GM04504 (cell line): ENCODE data around the gene HOXC9.
A peak's percentile ranks its signal among the peaks of the same experiment; 100 is the strongest.

Source experiments
- DNase-seq: peaks from one replicate; pipeline ENCODE4 v3.0.0-alpha.2; 2012; ENCODE audit warnings: low read depth

Gene HOXC9

DNA sequence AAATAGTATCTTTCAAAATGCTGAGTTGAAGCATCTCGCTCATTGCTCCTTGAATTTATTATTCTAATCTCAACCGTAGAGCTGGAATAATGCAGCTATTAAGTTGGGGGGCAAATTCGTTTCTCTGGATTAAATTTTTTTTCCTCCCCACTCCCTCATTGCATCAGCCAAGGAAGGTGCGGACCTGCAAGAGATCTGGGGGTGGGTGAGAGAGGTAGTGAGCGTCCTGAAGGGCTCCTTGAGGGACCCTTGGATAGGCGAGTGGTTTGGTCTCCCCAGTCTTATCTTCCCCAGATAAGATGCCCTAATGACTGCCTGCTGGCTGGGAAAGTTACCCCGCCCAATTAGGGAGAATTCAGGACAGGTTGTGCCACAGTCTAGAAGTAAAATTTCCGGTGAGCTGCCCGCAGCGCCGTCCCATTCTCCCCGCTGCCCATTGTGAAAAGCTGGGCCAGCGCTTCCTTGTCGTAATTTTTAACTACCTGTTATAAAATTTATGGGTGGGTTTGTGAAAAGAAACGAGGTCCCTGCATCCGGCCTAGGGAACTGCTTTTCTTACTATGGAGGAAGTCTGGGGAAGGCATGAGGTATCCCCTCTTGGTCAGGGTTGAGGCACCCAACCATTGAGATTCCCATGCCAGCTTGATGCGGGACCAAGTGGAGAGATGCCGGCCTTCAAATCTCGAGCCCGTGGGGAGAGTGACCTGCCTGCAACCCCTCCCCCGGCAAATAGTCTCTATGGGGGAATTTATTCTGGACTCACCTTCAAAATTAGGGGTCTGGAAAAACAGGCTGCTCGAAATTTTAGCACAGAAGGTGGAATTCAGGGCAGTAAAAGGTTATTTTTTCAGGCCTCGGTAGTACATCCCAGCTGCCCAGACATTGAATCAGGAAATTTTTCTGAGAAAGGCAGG is 15.3 kb downstream of the HOXC9 start:
- no peak for DNase-seq

DNA sequence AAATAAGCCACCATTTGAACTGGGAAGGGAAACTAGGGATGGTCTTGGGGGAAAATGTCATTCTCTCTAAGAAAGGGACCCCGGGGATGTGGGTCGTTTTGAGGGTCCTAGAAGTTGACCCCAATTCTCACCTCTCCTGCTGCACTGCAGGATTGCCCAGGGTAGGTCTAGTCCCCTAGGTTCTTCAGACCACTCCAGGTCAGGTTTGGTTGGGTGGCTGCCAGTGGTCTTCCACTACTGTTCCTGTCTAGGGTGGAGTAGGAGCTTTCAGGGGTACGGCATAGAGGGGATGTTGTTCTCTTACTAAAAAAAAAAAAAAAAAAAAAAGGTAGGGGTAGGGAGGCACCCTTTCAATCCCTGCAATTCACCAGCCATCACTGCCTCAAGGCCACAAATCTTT is 16.1 kb downstream of the HOXC9 start:
- DNase-seq = no peak

DNA sequence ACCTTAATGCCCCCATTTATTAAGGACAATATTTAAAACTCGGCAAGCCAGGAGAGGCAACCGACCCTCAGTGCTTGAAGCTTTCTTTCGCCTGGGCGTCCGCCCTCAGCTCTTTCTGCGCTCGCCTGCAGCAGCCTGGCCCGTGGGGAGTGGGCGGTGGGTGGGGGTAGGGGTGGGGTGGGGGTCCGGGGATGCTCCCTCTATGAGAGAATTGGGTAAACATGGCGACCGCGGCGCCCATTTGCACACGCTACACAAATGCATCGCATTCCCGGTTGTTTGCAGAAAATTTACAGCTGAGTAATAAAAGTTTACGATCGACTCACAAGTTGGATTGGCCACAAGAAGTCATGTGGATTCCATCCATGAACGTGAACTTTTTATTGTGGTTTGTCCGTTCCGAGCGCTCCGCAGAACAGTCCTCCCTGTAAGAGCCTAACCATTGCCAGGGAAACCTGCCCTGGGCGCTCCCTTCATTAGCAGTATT is 16.6 kb downstream of the HOXC9 start:
- peak; percentile 85 for DNase-seq

DNA sequence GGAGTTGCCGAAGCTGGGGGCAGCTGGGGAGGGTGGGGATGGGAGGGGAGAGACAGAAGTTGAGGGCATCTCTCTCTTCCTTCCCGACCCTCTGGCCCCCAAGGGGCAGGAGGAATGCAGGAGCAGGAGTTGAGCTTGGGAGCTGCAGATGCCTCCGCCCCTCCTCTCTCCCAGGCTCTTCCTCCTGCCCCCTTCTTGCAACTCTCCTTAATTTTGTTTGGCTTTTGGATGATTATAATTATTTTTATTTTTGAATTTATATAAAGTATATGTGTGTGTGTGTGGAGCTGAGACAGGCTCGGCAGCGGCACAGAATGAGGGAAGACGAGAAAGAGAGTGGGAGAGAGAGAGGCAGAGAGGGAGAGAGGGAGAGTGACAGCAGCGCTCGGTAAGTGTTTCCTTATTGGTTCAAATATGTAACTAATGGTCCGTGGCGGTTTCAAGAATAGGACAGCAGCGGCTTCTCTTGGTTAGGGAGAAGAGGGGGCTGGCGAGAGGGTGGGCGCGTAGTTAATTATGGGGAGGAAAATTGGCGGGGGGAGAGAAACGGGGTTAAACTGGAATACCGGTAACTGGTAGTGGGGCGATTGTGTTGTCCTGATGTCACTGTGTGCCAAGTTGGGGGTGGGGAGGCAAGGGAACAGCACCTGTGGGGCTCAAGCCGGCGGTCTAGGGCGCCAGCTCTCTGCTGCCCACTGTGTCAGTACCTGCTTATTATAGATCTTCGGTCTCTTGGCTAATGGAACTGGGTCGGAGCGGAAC is 17.2 kb downstream of the HOXC9 start:
- no peak for DNase-seq

DNA sequence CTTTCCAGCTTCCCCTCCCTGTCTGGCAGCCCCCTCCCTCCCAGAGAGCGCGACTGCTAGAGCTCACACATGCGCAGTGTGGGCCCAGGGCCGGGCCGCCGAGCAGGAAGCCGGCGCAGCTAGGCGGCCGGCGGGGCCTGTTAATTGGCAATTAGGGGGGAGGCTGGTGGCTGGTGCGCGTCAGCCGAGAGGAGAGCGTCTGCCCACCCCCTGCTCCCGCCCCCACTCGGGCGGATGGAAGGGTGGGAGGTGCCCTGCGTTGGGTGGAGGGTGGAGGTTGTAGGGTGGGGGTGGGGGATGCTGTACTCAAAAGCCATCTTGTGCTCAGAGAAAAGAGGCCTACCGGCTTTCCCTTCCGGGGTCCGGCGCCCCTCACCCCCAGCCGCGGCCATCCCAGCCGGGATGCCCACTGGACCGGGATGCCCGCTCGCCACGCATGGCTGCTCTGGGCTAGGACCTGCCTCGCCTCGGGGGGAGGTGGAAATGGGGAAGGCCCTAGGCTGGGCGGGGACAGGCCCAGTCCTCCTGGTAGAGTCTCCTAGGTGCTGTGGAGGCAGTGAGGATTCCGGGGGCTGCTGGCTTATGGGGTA is 18.0 kb downstream of the HOXC9 start:
- peak; percentile 94 for DNase-seq

DNA sequence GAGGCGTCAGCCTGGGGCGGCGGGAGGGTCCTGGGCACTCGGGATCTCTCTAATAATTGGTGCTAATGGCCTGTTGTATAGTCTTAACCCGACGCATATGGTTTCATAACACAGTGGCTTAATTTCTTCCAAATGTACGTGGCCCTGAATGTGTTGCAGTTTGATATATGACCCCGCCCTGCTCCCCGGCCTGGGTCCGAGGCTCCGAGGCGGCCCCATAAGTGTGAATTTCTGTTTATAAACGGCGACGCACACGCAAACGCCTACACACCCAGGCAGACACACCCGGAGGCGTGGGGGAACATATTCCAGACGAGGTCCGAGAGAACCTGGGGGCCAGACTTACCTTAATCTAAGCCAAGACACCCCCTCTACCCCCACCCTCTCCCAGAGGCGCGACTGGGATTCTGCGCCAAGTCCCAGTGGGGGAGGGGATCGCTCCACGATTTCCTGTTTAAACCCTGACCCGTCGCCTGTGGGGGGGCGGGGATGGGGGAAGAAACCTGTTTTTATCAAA is 18.6 kb downstream of the HOXC9 start:
- no peak for DNase-seq

DNA sequence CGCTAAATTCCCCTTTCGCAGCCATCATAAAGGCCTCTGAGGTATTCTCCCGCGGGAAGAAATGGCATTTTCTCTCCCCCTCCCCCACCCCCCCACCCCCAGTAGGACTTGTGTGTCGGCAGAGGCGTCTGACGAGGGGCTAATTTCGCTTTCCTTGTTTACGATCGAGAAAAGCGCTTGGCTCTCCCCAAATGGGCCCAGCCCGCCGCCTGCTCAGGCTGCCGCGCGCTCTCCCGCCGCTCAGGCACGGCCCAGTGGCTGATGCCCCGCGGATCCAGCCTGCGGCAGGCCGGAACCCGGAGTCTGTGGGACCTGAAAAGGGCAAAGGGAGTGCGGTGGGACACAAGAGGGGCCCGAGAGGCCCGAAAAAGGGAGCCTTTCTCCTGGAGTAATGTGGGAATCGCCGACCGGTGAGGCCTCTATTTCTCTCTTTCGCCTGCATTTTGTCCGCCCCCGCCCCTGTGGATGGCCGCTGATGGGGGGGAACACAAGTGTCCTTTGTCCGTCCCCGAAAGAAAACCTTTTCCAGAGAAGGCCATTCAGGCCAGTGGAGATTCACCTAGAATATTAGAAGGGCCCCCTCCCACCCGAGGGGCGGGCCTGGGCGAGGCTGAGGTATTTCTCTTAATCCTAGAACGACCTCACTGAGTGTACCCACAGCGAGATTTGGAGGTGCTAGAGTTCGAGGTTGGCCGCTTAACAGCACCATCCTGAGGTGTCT is 19.3 kb downstream of the HOXC9 start:
- no peak for DNase-seq

DNA sequence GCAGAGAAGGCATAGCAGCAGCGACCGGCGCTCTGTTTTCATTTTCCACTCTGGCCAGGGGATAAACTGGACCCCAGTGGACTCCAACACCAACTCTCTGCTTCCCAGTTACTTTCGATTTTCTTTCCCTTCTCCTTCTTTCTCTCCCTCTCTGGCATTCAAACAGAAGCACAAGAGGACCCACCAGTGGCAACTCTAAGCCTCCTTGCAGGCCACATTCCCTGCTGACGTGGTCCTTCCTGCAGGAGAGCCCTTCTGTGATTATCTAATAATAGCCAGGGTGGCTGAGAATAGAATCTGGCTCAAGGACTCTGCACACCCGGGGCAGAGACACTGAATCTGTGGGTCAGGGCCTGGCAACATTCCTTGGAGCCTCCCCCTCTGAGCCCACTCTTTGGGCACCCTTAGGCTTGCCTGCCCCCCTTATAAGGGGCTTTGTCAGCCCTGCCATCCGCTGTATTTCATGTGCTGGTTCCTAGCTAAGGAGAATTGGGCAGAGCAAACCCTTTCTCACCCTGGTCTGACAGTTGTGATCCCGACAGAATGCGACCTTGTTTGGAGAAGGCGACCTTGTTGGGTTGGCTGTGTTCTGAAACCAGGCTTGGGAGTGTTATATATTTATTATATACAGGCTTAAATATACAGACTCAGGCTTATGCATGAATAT is 20.1 kb downstream of the HOXC9 start:
- DNase-seq = no peak

DNA sequence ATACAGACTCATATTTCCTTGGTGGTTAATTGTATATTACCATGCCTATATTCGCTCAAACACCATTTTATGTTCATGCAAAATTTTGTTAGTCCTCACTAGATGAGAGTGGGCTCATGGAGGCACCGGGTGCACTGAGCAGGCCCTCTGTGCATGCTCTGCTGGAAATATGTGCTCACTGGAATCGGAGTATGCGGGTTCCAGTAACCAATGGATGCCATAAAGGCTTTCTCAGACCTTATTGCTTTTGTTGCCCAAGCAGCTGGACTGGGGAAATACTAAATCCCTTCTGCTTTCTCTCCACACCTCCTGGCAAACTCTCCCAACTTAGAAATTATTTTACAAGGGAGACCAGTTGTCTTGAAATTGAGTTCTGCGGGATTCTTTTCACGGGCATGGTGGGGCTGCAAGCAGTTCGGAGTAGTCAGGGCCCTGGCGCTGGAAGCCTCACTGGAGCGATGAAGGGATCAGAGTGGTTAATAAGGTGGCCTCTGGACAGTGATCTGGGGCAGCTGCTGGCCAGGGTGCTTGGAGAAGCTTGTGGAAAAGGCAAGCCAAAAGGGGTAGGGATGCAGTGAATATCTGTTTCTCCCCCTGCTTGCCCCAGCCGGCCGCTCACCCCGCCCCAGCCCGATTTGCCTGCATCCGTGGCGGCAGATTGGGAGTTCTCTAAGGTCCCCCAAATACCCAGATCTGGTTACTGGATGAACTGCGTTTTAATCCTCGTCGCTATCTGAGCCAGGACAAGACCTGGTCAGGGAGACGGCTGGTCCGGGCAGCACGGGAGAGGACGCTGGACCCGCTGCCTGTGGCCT is 20.8 kb downstream of the HOXC9 start:
- no peak for DNase-seq

DNA sequence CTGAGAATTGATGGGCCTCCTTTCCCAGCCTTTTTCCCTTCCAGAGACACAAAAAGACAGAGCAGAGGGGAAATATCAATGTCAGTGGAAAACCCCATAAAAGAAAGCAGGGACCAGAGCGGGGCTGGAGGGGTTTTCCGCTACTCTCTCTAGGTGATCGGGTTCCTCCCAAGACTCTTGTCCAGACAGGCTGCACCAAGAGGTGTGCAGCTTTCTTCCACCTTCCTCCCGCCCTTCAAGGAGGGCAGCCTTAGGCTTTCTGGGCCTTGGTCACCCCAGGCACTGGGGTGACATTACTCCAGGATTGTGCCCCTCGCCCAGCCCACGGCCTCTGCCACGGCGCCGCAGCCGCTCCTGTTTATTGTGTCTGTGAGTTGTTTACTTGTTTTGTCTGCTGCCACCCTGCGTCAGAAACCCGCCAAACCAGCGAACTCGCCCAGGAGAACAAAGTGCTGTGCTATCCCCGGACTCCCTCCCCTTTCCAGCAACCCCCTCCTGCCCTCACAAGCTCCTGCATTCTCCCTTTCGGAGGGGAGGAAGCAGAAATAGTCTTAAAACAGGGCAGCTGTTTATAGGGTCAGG is 21.6 kb downstream of the HOXC9 start:
- DNase-seq = no peak

DNA sequence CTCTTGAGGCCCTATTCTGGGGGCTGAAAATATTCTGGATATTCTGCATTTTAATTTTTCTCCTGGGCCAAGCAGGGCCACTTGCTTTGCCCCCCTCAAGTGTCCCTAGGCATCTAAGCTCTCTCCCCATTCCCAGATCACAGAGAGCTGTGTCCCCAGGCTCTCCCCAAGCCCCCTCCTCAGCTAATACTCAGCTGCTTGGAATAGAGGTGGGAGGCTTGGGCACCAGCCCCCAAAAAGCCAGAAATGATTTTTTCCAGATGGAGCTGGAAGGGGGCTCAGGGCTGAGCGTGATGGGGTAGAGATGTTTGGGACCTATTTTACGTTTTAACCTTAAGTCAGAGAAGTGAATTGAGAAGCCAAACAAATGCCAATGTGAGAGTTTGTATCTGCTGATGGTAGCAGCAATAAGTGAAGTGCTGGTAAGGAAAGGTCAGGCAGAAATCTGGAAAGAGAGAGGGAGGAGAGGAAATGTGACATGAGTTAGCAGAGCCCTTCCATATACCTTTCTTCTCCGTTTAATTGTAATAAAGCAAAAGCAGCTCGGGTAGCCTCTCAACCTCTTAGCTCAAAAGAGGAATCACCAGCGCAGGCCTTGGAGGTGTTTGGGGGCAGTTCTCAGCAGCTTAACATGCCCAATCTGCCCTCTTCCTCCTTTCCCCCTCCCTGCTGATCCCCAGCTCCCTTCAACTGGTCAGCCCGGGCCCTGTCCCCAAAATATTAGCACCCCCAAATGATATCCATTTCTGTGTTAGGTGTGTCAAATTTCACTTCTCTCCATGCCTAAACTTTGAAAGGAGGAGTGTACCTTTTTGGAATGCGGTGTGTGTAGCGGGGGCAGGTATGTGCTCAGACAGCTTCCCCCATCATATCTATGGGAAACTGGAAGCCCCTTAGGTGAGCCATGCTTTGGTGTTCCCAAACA is 23.3 kb downstream of the HOXC9 start:
- DNase-seq = no peak

DNA sequence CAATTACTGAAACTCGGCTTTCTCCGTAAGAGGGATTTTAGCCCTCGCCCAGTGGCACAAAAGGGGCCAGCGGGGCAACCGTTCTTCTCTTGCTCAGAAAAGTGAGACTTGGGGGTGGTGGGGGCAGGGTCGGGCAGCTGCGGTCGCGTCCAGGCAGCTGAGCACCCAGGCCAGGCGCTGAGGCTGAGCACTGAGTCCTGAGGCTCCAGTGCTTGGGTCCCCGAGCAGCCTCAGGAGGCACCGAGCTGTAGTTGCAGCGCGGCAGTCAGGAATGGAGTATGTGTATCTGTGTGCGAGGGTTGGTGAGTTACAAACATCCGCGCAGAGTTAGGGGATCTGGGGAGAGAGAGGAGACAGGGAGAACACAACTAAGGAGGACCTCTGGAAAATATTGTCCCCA is 24.2 kb downstream of the HOXC9 start:
- DNase-seq = no peak

DNA sequence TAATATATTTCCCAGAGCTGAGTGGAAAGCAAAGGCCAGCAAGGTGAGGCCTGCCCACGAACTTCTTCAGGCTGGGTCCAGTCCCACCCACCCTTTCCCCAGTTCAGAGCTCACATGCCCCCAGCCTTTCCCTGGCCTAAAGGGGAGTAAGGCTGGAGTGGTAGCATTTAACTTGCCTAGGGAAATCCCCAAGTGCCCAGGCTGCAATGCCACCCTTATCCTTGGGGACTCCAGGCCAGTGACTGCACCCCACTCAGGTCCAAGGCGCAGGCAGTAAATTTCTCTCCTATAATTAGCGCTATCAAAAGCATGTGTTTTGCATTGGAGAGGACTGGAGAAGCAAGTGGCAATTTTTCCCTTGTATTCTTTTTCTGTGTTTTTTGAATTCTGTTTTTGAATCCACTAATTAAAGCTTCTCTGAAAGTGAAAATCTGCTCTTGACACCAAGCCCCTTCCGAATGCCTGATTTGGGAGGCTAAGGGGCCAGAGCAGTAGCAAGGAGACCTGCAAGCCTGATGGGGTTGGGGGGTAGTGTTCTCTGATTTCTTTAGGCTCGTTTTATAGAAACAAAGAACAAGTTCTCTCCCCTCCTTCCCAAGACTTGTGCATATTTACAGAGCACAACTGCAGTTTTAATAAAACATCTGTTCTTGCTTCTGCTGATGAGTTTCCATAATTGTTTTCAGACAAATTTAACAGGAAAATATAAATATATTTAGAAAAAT is 24.8 kb downstream of the HOXC9 start:
- no peak for DNase-seq

DNA sequence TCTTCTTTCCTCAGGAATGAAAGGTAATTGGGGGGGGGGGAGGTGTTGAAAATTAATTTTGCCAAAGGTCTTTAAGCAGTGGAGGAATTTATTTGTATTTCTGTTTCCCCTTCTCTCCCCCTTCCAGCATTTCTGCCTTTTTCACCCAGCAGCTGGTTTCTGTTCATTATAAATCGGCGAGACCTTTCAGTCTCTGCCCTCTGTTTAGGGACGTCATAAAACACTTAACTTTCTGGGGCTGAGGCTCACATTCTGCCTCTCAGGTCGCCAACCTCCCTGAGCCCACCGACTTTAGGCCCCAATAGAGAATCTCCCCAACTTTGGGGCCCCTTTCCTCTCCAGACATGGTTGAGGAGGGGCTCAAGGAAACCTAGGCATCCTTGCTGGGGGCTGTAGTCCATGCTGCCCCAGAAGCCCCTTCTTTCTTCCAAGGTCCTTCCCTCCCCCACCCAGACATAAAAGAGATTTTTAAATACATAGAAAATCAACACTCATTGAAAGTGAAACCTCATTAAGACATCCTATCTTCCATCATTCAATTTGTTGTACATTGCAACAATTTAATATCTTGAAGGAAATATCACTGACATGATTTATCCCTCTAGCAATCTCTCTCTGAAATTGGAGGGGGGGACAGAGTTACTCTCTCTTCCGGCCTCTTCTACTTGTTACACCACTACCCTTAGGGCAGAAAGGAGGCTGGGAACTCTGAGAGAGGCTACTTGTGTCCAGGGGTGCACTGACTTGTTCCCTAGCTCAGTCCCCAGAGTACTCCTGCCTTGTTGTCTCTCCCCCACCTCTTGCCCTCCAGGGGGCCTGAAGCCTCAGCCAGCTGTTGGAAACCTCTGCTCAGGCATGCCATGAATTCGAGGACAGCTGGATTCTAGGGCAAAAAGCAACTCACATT is 25.8 kb downstream of the HOXC9 start:
- DNase-seq = no peak

DNA sequence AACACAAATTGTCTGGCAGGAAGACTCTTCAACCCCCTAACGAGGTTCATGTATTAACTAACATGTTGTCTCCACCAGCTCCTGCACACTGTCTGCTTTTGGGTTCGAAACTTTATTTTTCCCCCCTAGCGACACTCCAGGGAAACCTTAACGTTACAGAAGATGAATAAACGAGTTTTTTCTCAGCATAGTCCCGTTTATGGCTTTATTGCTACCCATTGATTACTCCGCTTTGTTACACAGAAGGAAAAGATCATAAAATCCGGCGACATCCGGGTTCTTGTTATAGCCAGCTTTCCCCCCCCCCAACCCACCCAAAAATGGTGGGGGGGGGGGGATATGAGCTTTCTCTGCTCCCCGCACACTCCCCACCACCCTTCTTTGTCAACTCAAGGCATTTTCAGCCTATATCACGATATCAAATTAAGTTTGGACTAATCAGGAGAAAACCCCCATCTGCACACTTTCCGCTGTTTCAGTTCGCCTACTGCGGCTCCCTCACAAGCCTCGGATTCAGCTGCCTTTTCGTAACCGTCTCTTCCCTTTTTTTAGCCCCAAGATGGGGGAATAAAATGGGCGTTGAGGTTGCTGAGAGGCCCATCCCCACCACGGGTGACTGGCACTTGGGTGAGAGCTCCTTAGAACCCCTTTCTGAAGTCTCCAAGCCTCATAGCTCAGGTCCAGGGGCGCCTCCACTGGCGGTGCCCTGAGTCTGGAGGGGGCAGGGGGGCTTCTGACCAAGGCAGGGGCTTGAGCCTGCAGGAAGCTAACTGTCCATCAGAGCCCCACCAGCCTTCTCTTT is 26.9 kb downstream of the HOXC9 start:
- no peak for DNase-seq

DNA sequence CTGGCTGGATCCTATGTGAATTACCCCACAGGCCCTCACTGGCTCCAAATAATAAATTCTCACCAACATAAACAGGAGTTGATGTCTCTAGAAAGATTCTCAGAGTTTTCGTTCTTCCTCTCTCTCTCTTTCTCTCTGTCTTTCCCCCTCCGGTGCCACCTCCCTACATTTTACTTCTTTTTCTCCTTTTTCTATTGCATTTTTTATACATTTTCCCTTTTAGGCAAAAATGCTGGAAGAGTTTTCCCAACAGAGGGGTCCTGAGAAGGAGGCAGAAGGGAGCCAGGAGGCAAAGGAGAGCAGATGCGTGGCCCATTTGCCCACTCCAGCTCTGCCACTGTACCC is 27.5 kb downstream of the HOXC9 start:
- no peak for DNase-seq
